ENCODE measurements around the gene FAM89B. TPM values are rescaled to one million over a fixed set of nuclear protein-coding genes. Genes with fewer than 3 reads are reported as not detected.

The FAM89B gene
- total RNA-seq, 2 donors from 2014 or later, result 21.4 to 26.7 TPM

DNA sequence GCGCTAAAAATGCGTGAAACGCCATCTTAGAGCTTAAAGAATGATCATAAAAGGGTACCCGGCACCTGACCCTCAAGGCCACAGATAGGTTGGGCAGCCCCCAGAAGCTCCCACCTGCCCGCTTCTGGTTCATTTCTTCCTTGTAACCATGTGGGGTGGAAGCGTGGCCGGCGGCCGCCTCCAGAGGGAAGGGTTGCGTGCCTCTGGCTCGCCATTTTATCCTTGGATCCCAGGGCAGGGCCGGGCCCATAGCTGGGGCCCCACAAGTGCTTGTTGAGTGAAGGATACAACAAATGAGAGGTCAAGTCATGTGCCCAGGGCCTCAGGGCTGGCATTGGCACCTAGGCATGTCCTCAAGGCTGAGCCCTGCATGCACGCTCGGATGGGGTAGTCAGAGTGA, 49.1 kb downstream of the FAM89B start:
- H3K4me1 Mint-ChIP-seq (ENCODE audit: low read depth), result peaks cover 18% of the 10 kb centered on the region
- DNase-seq (no peak), ATAC-seq (replicated peaks in 1 of 2) (no peak)
- H3K4me3 Mint-ChIP-seq, result no peak overlapping the region
- no peaks in the 10 kb centered on the region for H3K9me3 Mint-ChIP-seq
- H3K36me3 Mint-ChIP-seq (ENCODE audit: insufficient read depth in 2 of 2), result peaks cover 7 to 15% of the 10 kb centered on the region in 2 donors
- no peaks in the 10 kb centered on the region for H3K27me3 Mint-ChIP-seq (ENCODE audit: low read depth)
- peak overlapping the region; percentile 16 for H3K27ac Mint-ChIP-seq

- H3K27me3 Mint-ChIP-seq (ENCODE audit: low read depth), result no peaks in the 10 kb centered on the region
- peaks cover 13% of the 10 kb centered on the region for H3K4me1 Mint-ChIP-seq (ENCODE audit: low read depth)
- no peak overlapping the region for H3K4me3 Mint-ChIP-seq
- H3K9me3 Mint-ChIP-seq, result no peaks in the 10 kb centered on the region
- no peak for DNase-seq
- ATAC-seq (replicated peaks in 1 of 2), result no peak
- peaks cover 4 to 13% of the 10 kb centered on the region in 2 donors for H3K36me3 Mint-ChIP-seq (ENCODE audit: insufficient read depth in 2 of 2)
- H3K27ac Mint-ChIP-seq, result no peak overlapping the region
Measured at GRCh38 chr11:65622011-65622410, 49.7 kb downstream of the FAM89B start.

DNA sequence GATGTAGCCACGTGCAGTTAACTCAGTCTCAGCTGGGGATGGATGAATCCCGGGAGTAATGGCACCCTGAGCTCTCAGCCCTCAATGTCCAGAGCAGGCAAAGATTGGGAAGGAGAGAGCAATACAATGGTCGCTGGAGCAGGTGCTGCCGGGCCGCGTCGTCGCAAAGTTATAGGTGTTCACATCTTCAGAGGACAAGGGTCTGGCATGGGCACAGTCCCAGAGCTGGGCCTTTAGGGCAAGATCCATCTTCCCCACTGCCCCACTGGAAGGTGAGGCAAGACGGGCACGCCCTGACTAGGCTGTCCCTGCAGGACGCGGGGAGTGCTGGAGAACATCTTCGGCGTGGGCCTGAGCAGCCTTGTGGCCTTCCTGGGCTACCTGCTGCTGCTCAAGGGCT, 50.8 kb downstream of the FAM89B start:
- H3K27ac Mint-ChIP-seq, result no peak overlapping the region
- no peaks in the 10 kb centered on the region for H3K9me3 Mint-ChIP-seq
- peaks cover 4 to 13% of the 10 kb centered on the region in 2 donors for H3K36me3 Mint-ChIP-seq (ENCODE audit: insufficient read depth in 2 of 2)
- peaks cover 7% of the 10 kb centered on the region for H3K4me1 Mint-ChIP-seq (ENCODE audit: low read depth)
- no peak for ATAC-seq (replicated peaks in 1 of 2)
- no peaks in the 10 kb centered on the region for H3K27me3 Mint-ChIP-seq (ENCODE audit: low read depth)
- H3K4me3 Mint-ChIP-seq, result no peak overlapping the region
- DNase-seq, result no peak

Other genes with a start within 250 kb of the FAM89B start
- gene DPF2, start 238.7 kb upstream of the FAM89B start, total RNA-seq, result 100 to 1,000 TPM; 110 to 139 TPM
- gene TIGD3, start 217.8 kb upstream of the FAM89B start, total RNA-seq, result 1 to 10 TPM; 1.3 to 1.8 TPM
- gene SLC25A45, start 189.9 kb upstream of the FAM89B start, total RNA-seq, result 10 to 100 TPM; 16.4 to 18.8 TPM
- 10 to 100 TPM; 43.5 to 47.2 TPM for gene FRMD8, start 185.9 kb upstream of the FAM89B start, total RNA-seq
- 1,000 to 10,000 TPM in 1 of 2 donors, 100 to 1,000 TPM in 1; 678 to 1,151 TPM for gene NEAT1, start 149.7 kb upstream of the FAM89B start, total RNA-seq
- gene MALAT1, start 73.5 kb upstream of the FAM89B start, total RNA-seq, result over 10,000 TPM in 1 of 2 donors, 1,000 to 10,000 TPM in 1; 8,391 to 13,279 TPM
- 10 to 100 TPM; 77.9 to 83.4 TPM for gene SCYL1, start 47.5 kb upstream of the FAM89B start, total RNA-seq
- 100 to 1,000 TPM; 106 TPM for gene LTBP3, start 14.2 kb upstream of the FAM89B start, total RNA-seq
- 10 to 100 TPM; 23.5 to 25.1 TPM for gene ZNRD2, start 2.1 kb upstream of the FAM89B start, total RNA-seq
- gene EHBP1L1, start 3.5 kb downstream of the FAM89B start, total RNA-seq, result 100 to 1,000 TPM in 1 of 2 donors, 10 to 100 TPM in 1; 93.9 to 113 TPM
- under 1 TPM; 0.34 to 0.39 TPM for gene KCNK7, start 23.3 kb downstream of the FAM89B start, total RNA-seq
- gene MAP3K11, start 41.7 kb downstream of the FAM89B start, total RNA-seq, result 10 to 100 TPM; 57.3 to 70.1 TPM
- 10 to 100 TPM; 45.9 TPM for gene PCNX3, start 43.2 kb downstream of the FAM89B start, total RNA-seq
- 100 to 1,000 TPM; 132 to 137 TPM for gene SIPA1, start 65.6 kb downstream of the FAM89B start, total RNA-seq
- gene RELA, start 90.4 kb downstream of the FAM89B start, total RNA-seq, result 100 to 1,000 TPM; 116 to 121 TPM
- 100 to 1,000 TPM in 1 of 2 donors, 10 to 100 TPM in 1; 86.4 to 105 TPM for gene KAT5, start 139.7 kb downstream of the FAM89B start, total RNA-seq
- 10 to 100 TPM; 35.4 to 37.1 TPM for gene RNASEH2C, start 148.3 kb downstream of the FAM89B start, total RNA-seq
- 10 to 100 TPM; 20.0 to 22.4 TPM for gene AP5B1, start 208.4 kb downstream of the FAM89B start, total RNA-seq
- gene OVOL1, start 214.5 kb downstream of the FAM89B start, total RNA-seq, result under 1 TPM in 1 of 2 donors, not detected in 1; 0.16 TPM